Amygdala (tissue), 56 donors: ENCODE results near the gene ZSCAN29.

ENCODE experiments used
- DNase-seq, 56 donors: peaks; one replicate each; lab custom pipeline; 2025; lab: John Stamatoyannopoulos, UW

Gene ZSCAN29

GRCh38 chr15:43352693-43353382 lies 18.0 kb downstream of the ZSCAN29 start:
- DNase-seq = no peak

GRCh38 chr15:43347114-43347513 lies 23.7 kb downstream of the ZSCAN29 start:
- no peak for DNase-seq

GRCh38 chr15:43346305-43346704 lies 24.5 kb downstream of the ZSCAN29 start:
- peak in 6 of 56 donors; percentile 0 to 41 (median 8) for DNase-seq

GRCh38 chr15:43330780-43331087 lies 40.1 kb downstream of the ZSCAN29 start:
- no peak for DNase-seq

GRCh38 chr15:43329960-43330779 lies 40.7 kb downstream of the ZSCAN29 start, which contains the start of gene LCMT2:
Gene LCMT2, minus strand, starts transcription at chr15:43330573. Its CDS starts 84 bp downstream, at chr15:43330489.
- peak; percentile 64 to 94 (median 86) for DNase-seq

- DNase-seq = peak in 22 of 56 donors; percentile 6 to 58 (median 33)
Measured at GRCh38 chr15:43329217-43329959, 41.5 kb downstream of the ZSCAN29 start.

GRCh38 chr15:43325039-43325684 lies 45.7 kb downstream of the ZSCAN29 start:
- no peak for DNase-seq

- no peak for DNase-seq
Measured at GRCh38 chr15:43318990-43319771, 51.7 kb downstream of the ZSCAN29 start.

- DNase-seq = no peak
Measured at GRCh38 chr15:43317566-43318184, 53.2 kb downstream of the ZSCAN29 start.

- DNase-seq = no peak
Measured at GRCh38 chr15:43316971-43317346, 53.9 kb downstream of the ZSCAN29 start.

- DNase-seq = no peak
Measured at GRCh38 chr15:43316016-43316970, 54.5 kb downstream of the ZSCAN29 start.

GRCh38 chr15:43314171-43314570 lies 56.7 kb downstream of the ZSCAN29 start:
- DNase-seq = no peak

- DNase-seq = no peak
Measured at GRCh38 chr15:43312378-43312777, 58.5 kb downstream of the ZSCAN29 start.
